ENCODE measurements around the gene TNFSF4. TPM values are rescaled to one million over a fixed set of nuclear protein-coding genes. Genes with fewer than 3 reads are reported as not detected.
A peak's percentile ranks its signal among the peaks of the same experiment; 100 is the strongest.

TNFSF4 gene
- total and polyA plus RNA-seq, 2 experiments from 2014 or later = 4.2 to 4.8 TPM

DNA sequence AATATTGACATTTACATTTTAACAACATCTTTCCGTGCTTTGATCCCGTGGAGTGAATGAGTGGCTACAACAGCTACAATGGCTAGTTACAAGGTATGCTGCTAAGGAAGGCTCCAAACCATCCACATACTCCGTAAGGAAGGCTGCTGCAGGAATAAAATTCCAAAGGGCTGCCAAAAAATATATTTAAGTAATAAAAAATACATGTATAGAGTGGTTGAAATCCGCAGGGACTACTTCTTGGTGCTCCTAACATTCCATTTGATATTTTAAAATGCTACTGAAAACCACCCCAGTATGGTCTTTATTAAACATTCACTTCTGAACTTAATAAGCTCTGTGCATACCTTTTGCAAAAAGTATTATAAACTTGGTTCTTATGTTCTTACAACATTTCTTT lies 25.3 kb downstream of the TNFSF4 start:
- no peak overlapping the region for H3K27ac ChIP-seq
- no peaks in the 10 kb centered on the region for H3F3A ChIP-seq (ENCODE audit: insufficient read depth)
- H3K4me2 ChIP-seq (ENCODE audit: unreplicated experiment) = no peak overlapping the region
- H3K4me3 ChIP-seq = no peak overlapping the region
- DNase-seq = no peak
- in situ Hi-C loops (cut with MboI) = no loop called here
- no peaks in the 10 kb centered on the region for H3K9me2 ChIP-seq (ENCODE audit: insufficient read depth)
- no peak overlapping the region for H3K9ac ChIP-seq
- H3K9me3 ChIP-seq (ENCODE audit: low read depth) = no peaks in the 10 kb centered on the region
- TF ChIP-seq EZH2 (IDR thresholded peaks at IDR 0.05; ENCODE audit: insufficient read depth, poor library complexity, severe bottlenecking) (no peak), EZH2phosphoT487 (IDR thresholded peaks at IDR 0.05; ENCODE audit: insufficient read depth, low read depth) (no peak)
- H3K27me3 ChIP-seq (replicated peaks; ENCODE audit: insufficient read depth) = no peaks in the 10 kb centered on the region
- H3K4me1 ChIP-seq (ENCODE audit: insufficient read depth) = no peaks in the 10 kb centered on the region
- no peaks in the 10 kb centered on the region; the same call in 1 of the 2 replicates for H3K36me3 ChIP-seq (ENCODE audit: low read depth)
- H2AFZ ChIP-seq = no peak overlapping the region
- H4K20me1 ChIP-seq (ENCODE audit: insufficient read depth) = no peaks in the 10 kb centered on the region
- WGBS, 2 experiments (ENCODE audit: low coverage in 1 of 2, low lambda C conversion rate in 2 of 2, missing lambda C conversion rate in 2 of 2) = 81 to 83% methylated on average over 4 of the region's 4 CpGs
- H3K79me2 ChIP-seq (ENCODE audit: insufficient read depth) = no peaks in the 10 kb centered on the region

DNA sequence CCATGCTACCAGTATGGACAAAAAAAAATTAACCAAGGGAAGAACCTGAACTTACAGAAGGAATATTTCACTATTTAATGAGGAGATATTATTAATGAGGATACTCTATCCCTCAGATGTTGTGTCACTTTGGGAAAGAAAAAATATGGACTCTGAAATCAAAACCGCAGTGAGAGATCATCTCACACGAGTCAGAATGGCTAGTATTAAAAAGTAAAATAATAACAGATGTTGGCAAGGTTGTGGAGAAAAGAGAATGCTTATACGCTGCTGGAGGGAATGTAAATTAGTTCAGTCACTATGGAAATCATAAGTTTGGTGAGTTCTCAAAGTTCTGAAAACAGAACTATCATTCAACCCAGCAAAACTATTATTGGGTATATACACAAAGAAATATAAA lies 30.9 kb downstream of the TNFSF4 start:
- no peak overlapping the region for H3K27ac ChIP-seq
- H3K27me3 ChIP-seq (replicated peaks; ENCODE audit: insufficient read depth) = no peaks in the 10 kb centered on the region
- H4K20me1 ChIP-seq (ENCODE audit: insufficient read depth) = no peaks in the 10 kb centered on the region
- H3K9me2 ChIP-seq (ENCODE audit: insufficient read depth) = no peaks in the 10 kb centered on the region
- no peaks in the 10 kb centered on the region for H3K4me1 ChIP-seq (ENCODE audit: insufficient read depth)
- no peak overlapping the region for H3K4me2 ChIP-seq (ENCODE audit: unreplicated experiment)
- H3F3A ChIP-seq (ENCODE audit: insufficient read depth) = no peaks in the 10 kb centered on the region
- no peaks in the 10 kb centered on the region for H3K36me3 ChIP-seq (ENCODE audit: low read depth)
- 35 to 42% methylated on average over 3 of the region's 3 CpGs for WGBS, 2 experiments (ENCODE audit: low coverage in 1 of 2, low lambda C conversion rate in 2 of 2, missing lambda C conversion rate in 2 of 2)
- in situ Hi-C loops (cut with MboI) = no loop called here
- no peaks in the 10 kb centered on the region for H3K9me3 ChIP-seq (ENCODE audit: low read depth)
- no peak for TF ChIP-seq EZH2 (IDR thresholded peaks at IDR 0.05; ENCODE audit: insufficient read depth, poor library complexity, severe bottlenecking)
- no peak for TF ChIP-seq EZH2phosphoT487 (IDR thresholded peaks at IDR 0.05; ENCODE audit: insufficient read depth, low read depth)
- no peak for DNase-seq
- H3K4me3 ChIP-seq = no peak overlapping the region
- H3K79me2 ChIP-seq (ENCODE audit: insufficient read depth) = no peaks in the 10 kb centered on the region
- no peak overlapping the region for H2AFZ ChIP-seq
- H3K9ac ChIP-seq = no peak overlapping the region

DNA sequence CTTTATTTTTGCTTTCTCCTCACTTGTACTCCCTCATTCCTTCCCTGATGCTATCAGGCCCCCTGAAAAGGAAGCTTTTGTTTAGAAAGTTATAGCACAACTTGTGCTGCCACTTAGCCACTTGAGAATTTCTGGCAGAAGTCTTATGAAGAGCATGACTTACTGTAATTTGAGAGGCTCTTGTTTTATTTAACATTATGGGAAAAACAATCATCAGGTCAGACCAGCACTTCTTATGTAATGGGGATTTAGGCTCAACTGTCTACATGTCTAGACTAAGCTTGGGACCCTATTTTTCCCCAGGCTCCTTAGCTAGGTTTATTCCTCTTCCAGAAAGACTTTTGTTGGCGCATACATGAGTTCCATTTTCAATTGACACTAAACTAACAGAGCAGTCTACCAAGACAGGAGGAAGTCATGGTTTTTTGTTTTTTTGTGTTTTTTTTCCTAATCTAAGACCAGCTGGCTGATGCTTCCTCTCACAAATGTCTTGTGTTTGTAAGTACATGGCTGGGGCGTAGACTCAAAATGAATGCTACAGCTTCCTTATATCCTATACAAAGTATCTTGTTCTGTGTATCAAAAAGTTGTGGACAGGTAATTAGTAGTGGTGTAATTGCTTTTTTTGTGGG lies 31.5 kb downstream of the TNFSF4 start:
- Histone ChIP-seq H3K9me3 (ENCODE audit: low read depth) (no peaks in the 10 kb centered on the region), H4K20me1 (ENCODE audit: insufficient read depth) (no peaks in the 10 kb centered on the region), H3K79me2 (ENCODE audit: insufficient read depth) (no peaks in the 10 kb centered on the region), H3K4me1 (ENCODE audit: insufficient read depth) (no peaks in the 10 kb centered on the region), H3F3A (ENCODE audit: insufficient read depth) (no peaks in the 10 kb centered on the region), H3K27ac (no peak overlapping the region), H3K36me3 (ENCODE audit: low read depth) (no peaks in the 10 kb centered on the region), H3K9me2 (ENCODE audit: insufficient read depth) (no peaks in the 10 kb centered on the region), H3K4me2 (ENCODE audit: unreplicated experiment) (no peak overlapping the region), H3K27me3 (replicated peaks; ENCODE audit: insufficient read depth) (no peaks in the 10 kb centered on the region), H3K9ac (no peak overlapping the region), H3K4me3 (no peak overlapping the region), H2AFZ (no peak overlapping the region)
- peak; percentile 17 for DNase-seq
- TF ChIP-seq EZH2 (IDR thresholded peaks at IDR 0.05; ENCODE audit: insufficient read depth, poor library complexity, severe bottlenecking) = no peak
- TF ChIP-seq EZH2phosphoT487 (IDR thresholded peaks at IDR 0.05; ENCODE audit: insufficient read depth, low read depth) = no peak
- in situ Hi-C loops (cut with MboI) = no loop called here
- 92 to 96% methylated on average over 2 of the region's 2 CpGs for WGBS, 2 experiments (ENCODE audit: low coverage in 1 of 2, low lambda C conversion rate in 2 of 2, missing lambda C conversion rate in 2 of 2)

DNA sequence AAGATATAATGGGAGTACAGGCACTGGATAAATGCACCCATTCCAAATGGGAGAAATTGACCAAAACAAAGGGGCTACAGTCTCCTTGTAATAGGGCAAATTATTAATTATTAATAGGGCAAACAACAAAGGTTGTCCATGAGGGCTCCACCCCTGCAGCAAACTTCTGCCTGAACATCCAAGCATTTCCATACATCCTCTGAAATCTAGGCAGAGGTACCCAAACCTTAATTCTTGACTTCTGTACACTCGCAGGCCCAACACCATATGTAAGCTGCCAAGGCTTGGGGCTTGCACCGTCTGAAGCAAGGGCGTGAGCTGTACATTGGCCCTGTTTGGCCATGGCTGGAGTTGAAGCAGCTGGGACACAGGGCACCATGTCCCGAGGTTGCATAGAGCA lies 33.7 kb downstream of the TNFSF4 start:
- H2AFZ ChIP-seq = no peak overlapping the region
- 68 to 69% methylated on average over 4 of the region's 4 CpGs for WGBS, 2 experiments (ENCODE audit: low coverage in 1 of 2, low lambda C conversion rate in 2 of 2, missing lambda C conversion rate in 2 of 2)
- no peaks in the 10 kb centered on the region for H3K4me1 ChIP-seq (ENCODE audit: insufficient read depth)
- DNase-seq = no peak
- H3K4me2 ChIP-seq (ENCODE audit: unreplicated experiment) = no peak overlapping the region
- H3K9ac ChIP-seq = no peak overlapping the region
- H3K9me2 ChIP-seq (ENCODE audit: insufficient read depth) = no peaks in the 10 kb centered on the region
- no peaks in the 10 kb centered on the region for H3K79me2 ChIP-seq (ENCODE audit: insufficient read depth)
- H3K9me3 ChIP-seq (ENCODE audit: low read depth) = no peaks in the 10 kb centered on the region
- no peak overlapping the region for H3K4me3 ChIP-seq
- no peaks in the 10 kb centered on the region for H3K27me3 ChIP-seq (replicated peaks; ENCODE audit: insufficient read depth)
- H3K36me3 ChIP-seq (ENCODE audit: low read depth) = no peaks in the 10 kb centered on the region
- no peaks in the 10 kb centered on the region for H3F3A ChIP-seq (ENCODE audit: insufficient read depth)
- H4K20me1 ChIP-seq (ENCODE audit: insufficient read depth) = no peaks in the 10 kb centered on the region
- H3K27ac ChIP-seq = no peak overlapping the region
- no peak for TF ChIP-seq EZH2phosphoT487 (IDR thresholded peaks at IDR 0.05; ENCODE audit: insufficient read depth, low read depth)
- TF ChIP-seq EZH2 (IDR thresholded peaks at IDR 0.05; ENCODE audit: insufficient read depth, poor library complexity, severe bottlenecking) = no peak
- in situ Hi-C loops (cut with MboI) = no loop called here
